ENCODE measurements around the gene ADRM1. TPM values are rescaled to one million over a fixed set of nuclear protein-coding genes. Genes with fewer than 3 reads are reported as not detected.

The ADRM1 gene
- total and polyA plus RNA-seq, 10 of the 15 experiments (the other 5 are each of a cell fraction or from before 2014, with no cell fraction given), result 3.4 to 213 (median 95.9) TPM

DNA sequence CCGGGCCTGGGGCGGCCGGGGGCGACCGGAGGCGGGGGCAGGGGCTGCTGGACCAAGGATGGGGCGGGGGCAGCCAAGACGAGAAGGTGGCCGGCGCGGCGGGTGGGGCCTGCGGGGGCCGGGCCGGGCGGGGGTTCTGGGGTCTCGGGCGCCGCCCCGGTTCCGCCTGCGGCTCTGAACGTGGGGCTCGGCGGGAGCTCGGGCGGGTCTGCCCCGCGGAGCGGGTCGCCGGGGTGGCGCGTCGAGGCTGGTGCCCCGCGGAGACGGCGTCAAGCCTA, 204 bp downstream of the ADRM1 start:
- Histone ChIP-seq H3K4me2 (ENCODE audit: control insufficient read depth, insufficient read depth) (no peak overlapping the region), H3K27me3 (replicated peaks in 1 of 2; ENCODE audit: control insufficient read depth in 2 of 2, insufficient read depth in 2 of 2, low read length in 1 of 2) (no peaks in the 10 kb centered on the region), H3K4me3 (peak overlapping the region; percentile 74), H3K79me2 (ENCODE audit: control insufficient read depth, insufficient read depth, low read length) (peaks cover 34% of the 10 kb centered on the region), H3K4me1 (ENCODE audit: control insufficient read depth, insufficient read depth, low read length) (peaks cover 10% of the 10 kb centered on the region), H3K27ac (ENCODE audit: control insufficient read depth, insufficient read depth) (peak overlapping the region; percentile 78), H4K20me1 (ENCODE audit: control insufficient read depth, insufficient read depth) (peaks cover 13% of the 10 kb centered on the region), H3K9ac (ENCODE audit: control insufficient read depth, insufficient read depth, low read length) (peak overlapping the region; percentile 71), H3K9me3 (replicated peaks; ENCODE audit: control insufficient read depth, insufficient read depth, low read length) (no peaks in the 10 kb centered on the region), H2AFZ (ENCODE audit: control insufficient read depth, low read depth, low read length) (no peak overlapping the region), H3K36me3 (ENCODE audit: control insufficient read depth in 2 of 2, insufficient read depth in 2 of 2, low read length in 1 of 2) (peaks cover 15 to 21% of the 10 kb centered on the region in 2 experiments; a peak in 3 of 4 replicates)
- RAD21 ChIA-PET (ENCODE audit: unreplicated experiment), result no interaction called here
- TF ChIP-seq TARDBP (IDR thresholded peaks at IDR 0.05; ENCODE audit: borderline replicate concordance) (no peak), IKZF1 (conservative IDR thresholded peaks at IDR 0.05) (no peak), BHLHE40 (IDR thresholded peaks at IDR 0.05; ENCODE audit: borderline replicate concordance in 1 of 2, low read depth in 2 of 2, low read length in 1 of 2) (0 out of 4 replicates have a peak, but pooled peaks of 1 of the 2 experiments have one; percentile 3), SIN3A (IDR thresholded peaks at IDR 0.05; ENCODE audit: low read depth, low read length) (0 out of 2 replicates have a peak, but pooled peaks have one; percentile 73), GATAD2B (conservative IDR thresholded peaks at IDR 0.05; ENCODE audit: low read depth) (no peak), CBX5 (IDR thresholded peaks at IDR 0.05; ENCODE audit: low read depth) (no peak)
- no peak for ATAC-seq
- WGBS (ENCODE audit: insufficient coverage, insufficient replicate concordance, low lambda C conversion rate, missing lambda C conversion rate), result 4% methylated on average over 8 of the region's 39 CpGs
- no peak for DNase-seq (ENCODE audit: low read depth, low spot score)
- FAIRE-seq, result no peak
- CTCF ChIA-PET, result interaction anchor here (0.7 to 3.7 kb wide), 3 partner anchors 14 to 491 kb away, joined by 3 to 38 read pairs (median 3); partner anchors contain the start of gene RPS21
- in situ Hi-C loops (cut with MboI) (loop anchor here (10.0 kb wide), 1 partner anchor 312 kb away; no protein-coding TSS in a partner anchor), intact Hi-C loops (cut with micrococcal nuclease; ENCODE audit: unreplicated experiment) (loop anchor here (5.0 kb wide), 2 partner anchors 314 to 489 kb away; no protein-coding TSS in a partner anchor)
- no TSS peak for BruUV-seq (replicated peaks)
- SMC1A ChIA-PET (ENCODE audit: uncharacterized antibody, unreplicated experiment), result no interaction called here
- POLR2A ChIA-PET, result interaction anchor here (0.6 kb wide), 1 partner anchor 1835 kb away, joined by 3 read pairs; no protein-coding TSS in a partner anchor
